SHP77 (cell line): ENCODE measurements around the gene FRYL.
A peak's percentile ranks its signal among the peaks of the same experiment; 100 is the strongest.
"Not testable (repeated sequence)": the region's sequence is repeated elsewhere in the genome, so short reads cannot be mapped to it uniquely, and the experiment has no call there.

Experiments
- DNase-seq, 2 experiments: peaks; one replicate each; lab custom pipeline; 2025; lab: John Stamatoyannopoulos, UW

Gene FRYL

DNA sequence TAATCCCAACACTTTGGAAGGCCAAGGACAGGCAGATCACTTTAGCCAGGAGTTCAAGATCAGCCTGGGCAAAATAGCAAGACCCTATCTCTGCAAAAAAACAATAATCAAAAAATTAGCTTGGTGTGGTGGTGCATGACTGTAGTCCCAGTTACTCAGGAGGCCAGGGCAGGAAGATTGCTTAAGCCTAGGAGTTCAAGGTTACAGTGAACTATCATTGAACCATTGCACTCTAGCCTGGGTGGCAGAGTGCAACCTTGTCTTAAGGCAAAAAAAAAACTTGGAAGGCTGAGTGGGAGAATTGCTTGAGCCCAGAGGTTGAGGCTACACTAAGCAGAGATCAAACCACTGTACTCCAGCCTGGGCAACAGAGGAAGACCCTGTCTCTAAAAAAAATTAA, 5.2 kb upstream of the FRYL start:
- DNase-seq = no peak

DNA sequence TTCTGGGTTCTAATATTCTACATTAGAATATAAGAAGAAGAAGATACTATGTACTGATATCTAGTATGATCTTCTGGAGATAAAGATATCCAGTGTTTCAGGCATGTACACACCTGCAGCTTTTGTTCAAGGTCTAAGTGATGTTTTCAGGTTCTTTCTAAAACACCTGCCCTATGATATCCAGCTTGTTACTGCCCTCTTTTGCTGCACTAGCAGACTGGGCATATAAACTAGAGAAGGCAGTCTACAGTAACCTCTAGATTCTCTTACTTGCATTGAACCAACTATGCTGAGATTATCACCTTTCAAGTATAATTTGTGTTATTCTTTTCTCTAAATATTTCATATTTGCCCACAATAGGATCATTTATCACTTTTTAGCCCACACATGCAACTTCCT, 1.9 kb upstream of the FRYL start:
- no peak for DNase-seq

GRCh38 chr4:48780865-48781214, 761 bp upstream of the FRYL start:
- no peak for DNase-seq

GRCh38 chr4:48779095-48779997, 733 bp downstream of the FRYL start:
- DNase-seq = peak in 1 of 2 experiments; percentile 34

DNA sequence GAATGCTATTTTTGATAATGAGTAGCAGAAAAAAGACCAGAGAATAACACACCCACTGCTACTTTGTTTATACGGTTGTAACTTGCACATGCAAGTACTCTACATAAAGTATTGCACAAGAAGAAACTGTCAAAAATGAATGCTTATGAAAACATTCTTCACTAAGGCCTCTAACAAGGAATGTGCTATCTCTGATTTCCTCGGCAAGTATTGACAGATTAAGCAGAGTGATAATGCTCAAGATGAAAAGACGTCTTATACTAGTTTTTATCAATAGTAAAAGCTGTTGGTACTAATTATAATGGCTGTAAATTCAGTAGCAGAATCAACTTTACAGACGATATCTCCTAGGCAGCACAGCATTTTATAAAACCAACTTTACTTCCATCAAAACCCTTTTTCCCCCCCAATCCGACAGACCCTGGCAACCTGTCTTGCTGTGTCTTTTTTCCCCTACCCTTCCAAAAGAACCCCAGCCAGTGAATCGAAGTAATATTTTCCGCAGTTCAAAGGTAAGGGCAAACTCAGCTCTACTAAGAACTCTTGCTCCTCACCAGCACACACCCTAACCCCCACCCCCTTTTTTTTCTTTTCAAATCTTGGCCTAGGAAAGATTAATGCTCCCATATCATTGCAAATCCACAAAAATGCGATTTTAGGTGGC, 1.5 kb downstream of the FRYL start:
- DNase-seq = no peak

DNA sequence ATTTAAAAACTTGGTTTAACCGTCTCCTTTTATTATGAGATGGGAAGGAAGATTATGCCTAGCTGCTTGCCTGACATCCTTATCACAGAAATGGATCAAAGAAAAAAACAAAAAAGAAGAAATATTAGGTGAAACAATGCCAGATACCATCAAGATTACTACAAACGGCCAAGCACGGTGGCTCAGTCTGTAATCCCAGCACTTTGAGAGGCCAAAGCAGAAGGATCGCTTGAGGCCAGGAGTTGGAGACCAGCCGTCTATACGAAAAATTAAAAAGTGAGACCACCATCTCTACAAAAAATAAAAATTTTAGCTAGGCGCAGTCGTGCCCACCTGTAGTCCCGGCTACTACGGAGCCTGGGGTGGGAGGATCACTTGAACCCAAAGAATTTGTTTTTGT, 2.3 kb downstream of the FRYL start:
- no peak for DNase-seq

- DNase-seq = no peak
Measured at GRCh38 chr4:48774760-48775710, 5.0 kb downstream of the FRYL start.

GRCh38 chr4:48772556-48772955, 7.5 kb downstream of the FRYL start:
- DNase-seq = no peak

DNA sequence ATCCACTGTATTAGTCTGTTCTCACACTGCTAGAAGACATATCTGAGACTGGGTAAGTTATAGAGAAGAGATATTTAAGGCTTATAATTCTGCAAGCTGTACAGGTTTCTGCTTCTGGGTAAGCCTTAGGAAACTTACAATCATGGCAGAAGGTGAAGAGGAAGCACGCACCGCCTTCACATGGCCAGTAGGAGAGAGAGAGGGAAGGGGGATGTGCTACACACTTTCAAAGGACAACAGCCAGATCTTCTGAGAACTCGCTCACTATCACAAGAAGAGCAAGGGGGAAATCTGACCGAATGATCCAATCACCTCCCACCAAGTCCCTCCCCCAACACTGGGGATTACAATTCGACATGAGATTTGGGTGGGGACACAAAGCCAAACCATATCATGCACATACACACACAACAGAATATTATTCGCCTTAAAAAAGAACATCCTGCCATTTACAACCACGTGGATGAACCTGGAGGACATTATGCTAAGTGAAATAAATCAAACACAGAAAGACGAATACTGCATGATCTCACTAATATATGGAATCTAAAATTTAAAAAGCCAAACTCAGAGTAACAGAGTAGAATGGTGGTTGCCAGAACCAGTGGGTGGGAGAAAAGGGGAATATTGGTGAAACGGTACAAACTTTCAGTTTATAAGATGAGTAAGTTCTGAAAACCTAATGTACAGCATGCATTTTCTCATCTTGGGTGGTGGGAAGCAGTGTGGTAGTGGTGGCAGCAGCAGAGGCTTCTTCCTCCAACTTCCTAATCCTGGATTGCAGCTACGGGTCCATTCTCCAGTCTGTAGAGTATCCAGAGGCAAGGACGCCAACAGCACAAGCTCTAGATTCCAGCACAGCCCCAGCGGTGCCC, 12.8 kb downstream of the FRYL start:
- DNase-seq = no peak

- DNase-seq = no peak
Measured at GRCh38 chr4:48766131-48766792, 13.8 kb downstream of the FRYL start.

- DNase-seq = no peak
Measured at GRCh38 chr4:48762408-48762807, 17.7 kb downstream of the FRYL start.

- no peak for DNase-seq
Measured at GRCh38 chr4:48761286-48761685, 18.8 kb downstream of the FRYL start.

GRCh38 chr4:48758703-48759102, 21.4 kb downstream of the FRYL start:
- DNase-seq = not testable (repeated sequence)

- no peak for DNase-seq
Measured at GRCh38 chr4:48756689-48757220, 23.3 kb downstream of the FRYL start.

DNA sequence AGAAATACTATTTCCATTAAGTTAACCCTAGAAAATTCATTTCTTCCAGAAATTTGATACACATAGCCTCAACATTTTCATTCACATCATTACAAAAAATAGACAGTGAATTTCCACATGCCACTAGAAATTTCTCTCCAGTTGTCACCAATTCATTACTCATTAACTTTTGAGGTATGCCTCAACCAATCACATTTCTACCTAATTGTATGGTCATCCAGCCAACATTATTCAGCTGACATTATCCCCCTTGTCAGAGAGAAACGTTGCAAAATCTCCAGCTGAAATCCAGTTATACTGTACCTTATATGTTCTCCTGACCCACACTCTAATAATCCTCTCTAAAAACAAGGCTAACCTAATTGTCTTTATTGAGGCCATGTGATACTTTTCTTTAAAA, 24.8 kb downstream of the FRYL start:
- DNase-seq = no peak

DNA sequence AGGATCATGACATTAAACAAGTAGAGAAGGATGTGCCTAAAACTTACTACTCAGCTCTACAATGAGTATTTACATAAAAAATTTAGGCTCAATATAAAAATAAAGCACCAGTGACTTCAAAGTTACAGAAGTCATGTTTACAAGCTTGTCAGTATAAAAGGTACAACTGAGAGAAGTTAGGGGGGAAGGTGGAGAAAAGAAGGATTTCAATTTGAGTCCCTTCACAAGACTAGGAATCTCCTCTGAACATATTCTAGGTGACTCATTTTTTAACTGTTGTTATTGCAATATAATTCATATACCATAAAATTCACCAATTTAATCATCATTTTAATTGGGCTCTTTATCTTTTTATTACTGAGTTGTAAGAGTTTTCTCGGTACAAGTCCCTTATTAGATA, 26.9 kb downstream of the FRYL start:
- no peak for DNase-seq

DNA sequence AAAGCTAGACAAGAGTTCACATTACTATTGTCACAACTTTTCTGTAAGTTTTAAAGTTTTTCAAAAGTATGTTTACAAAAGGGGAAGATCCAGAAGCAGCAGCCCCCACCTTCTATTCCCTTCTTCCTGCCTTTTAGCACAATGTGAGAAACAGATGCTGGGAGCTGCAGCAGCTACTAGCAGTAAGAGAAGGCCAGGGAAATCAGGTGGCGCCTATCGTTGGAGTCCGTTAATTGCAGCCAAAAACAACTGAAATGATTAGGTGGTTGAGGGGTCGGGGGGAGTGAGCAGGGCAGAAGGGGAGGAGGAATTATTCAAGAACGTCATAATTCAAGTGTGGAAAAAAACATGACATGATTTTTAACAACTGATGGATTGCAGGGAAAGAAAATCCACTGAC, 27.4 kb downstream of the FRYL start:
- no peak for DNase-seq

DNA sequence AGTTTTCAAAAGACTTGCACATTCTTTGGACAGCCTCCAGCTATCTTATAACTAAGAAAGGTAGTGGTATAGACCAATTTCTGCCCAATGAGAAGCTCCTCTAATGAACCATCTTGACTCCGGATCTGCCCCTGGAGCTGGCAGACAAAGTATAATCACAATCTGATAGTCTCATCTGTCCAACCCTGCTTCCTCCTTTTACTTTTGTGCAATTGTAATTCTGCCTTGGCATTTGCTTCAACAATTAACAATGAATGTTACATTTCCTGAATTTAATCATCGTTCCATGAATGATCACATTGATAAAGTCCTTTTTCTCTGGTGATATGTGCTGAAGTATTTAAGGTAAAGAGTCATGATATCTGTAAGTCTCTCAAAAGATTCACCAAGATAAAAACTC, 27.8 kb downstream of the FRYL start:
- no peak for DNase-seq

DNA sequence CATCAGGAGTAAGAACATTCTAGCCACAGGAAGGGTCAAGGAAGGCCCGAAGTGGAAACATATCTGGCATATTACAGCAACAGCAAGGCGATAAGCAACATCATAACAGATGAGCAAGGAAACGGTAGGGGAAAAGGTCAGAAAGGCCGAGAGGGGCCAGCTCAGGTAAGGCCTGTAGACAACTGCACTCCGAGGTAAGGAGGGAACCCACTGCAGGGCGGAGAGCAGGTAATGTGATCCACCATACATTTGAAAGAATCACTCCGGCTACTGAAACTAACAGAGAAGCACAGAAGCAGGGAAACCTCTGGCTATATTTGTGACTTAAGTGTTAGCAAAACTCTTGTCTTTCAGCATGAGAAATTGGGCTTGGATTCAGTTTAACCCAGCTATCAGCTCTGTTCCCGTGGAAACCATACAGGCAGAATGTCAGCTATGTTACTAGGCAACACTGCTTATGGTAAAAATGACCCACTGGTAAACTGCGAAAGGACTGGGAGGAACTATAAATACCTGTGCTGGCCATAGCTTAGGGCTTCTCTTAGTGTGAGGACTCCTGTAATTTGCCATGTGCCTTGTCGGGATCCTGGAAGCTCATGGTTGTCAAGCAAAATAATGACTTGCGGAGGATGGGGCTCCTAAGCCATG, 31.0 kb downstream of the FRYL start:
- DNase-seq = no peak
